Activated CD8-positive, alpha-beta memory T cell treated with anti-CD3 and anti-CD28 coated beads for 24 hours (primary cell): ENCODE data around the gene DLGAP4.
A peak's percentile ranks its signal among the peaks of the same experiment; 100 is the strongest.
"Not testable (repeated sequence)": the region's sequence is repeated elsewhere in the genome, so short reads cannot be mapped to it uniquely, and the experiment has no call there.

Experiments
- DNase-seq: peaks from one replicate; pipeline ENCODE4 v3.0.0-alpha.2; 2020

DLGAP4 gene

GRCh38 chr20:36461600-36462439, 155.7 kb downstream of the DLGAP4 start:
- peak; percentile 70 for DNase-seq

GRCh38 chr20:36462440-36463211, 156.5 kb downstream of the DLGAP4 start:
- DNase-seq = peak; percentile 61

GRCh38 chr20:36463212-36464061, 157.3 kb downstream of the DLGAP4 start:
- DNase-seq = no peak

GRCh38 chr20:36465109-36466080, 159.3 kb downstream of the DLGAP4 start:
- DNase-seq = peak; percentile 72

GRCh38 chr20:36466089-36466488, 159.9 kb downstream of the DLGAP4 start:
- no peak for DNase-seq

GRCh38 chr20:36467076-36467999, 161.2 kb downstream of the DLGAP4 start:
- DNase-seq = peak; percentile 70

- DNase-seq = no peak
These were observed 162.2 kb downstream of the DLGAP4 start for GRCh38 chr20:36468149-36469000.

- no peak for DNase-seq
These were observed 163.8 kb downstream of the DLGAP4 start for GRCh38 chr20:36469973-36470372.

- DNase-seq = no peak
These were observed 165.9 kb downstream of the DLGAP4 start for GRCh38 chr20:36471885-36472636.

GRCh38 chr20:36472637-36473090, 166.5 kb downstream of the DLGAP4 start:
- DNase-seq = no peak

GRCh38 chr20:36473164-36473563, 167.0 kb downstream of the DLGAP4 start:
- no peak for DNase-seq

GRCh38 chr20:36474563-36474962, 168.4 kb downstream of the DLGAP4 start:
- DNase-seq = no peak

- not testable (repeated sequence) for DNase-seq
These were observed 168.9 kb downstream of the DLGAP4 start for GRCh38 chr20:36475054-36475453.

GRCh38 chr20:36477475-36477874, 171.3 kb downstream of the DLGAP4 start:
- DNase-seq = no peak

GRCh38 chr20:36478137-36478905, 172.2 kb downstream of the DLGAP4 start:
- no peak for DNase-seq

GRCh38 chr20:36479938-36480337, 173.8 kb downstream of the DLGAP4 start:
- no peak for DNase-seq

GRCh38 chr20:36480456-36481048, 174.4 kb downstream of the DLGAP4 start:
- DNase-seq = no peak
